HG02870 (cell line): ENCODE results near the gene CFH.
"Not testable (repeated sequence)": the region's sequence is repeated elsewhere in the genome, so short reads cannot be mapped to it uniquely, and the experiment has no call there.

Source experiments
- ATAC-seq: cut with Tn5 transposase; IDR thresholded peaks from one replicate; pipeline ENCODE4 v1.9.1; 2021; ENCODE audit warnings: mild to moderate bottlenecking, moderate library complexity; ENCODE audit not compliant: unreplicated experiment

The CFH gene

GRCh38 chr1:196661345-196661744 is 9.5 kb downstream of the CFH start:
- ATAC-seq, result no peak

GRCh38 chr1:196667131-196667530 is 15.3 kb downstream of the CFH start:
- no peak for ATAC-seq

- no peak for ATAC-seq
Observed at GRCh38 chr1:196669051-196669450, 17.2 kb downstream of the CFH start.

- no peak for ATAC-seq
Observed at GRCh38 chr1:196669693-196670092, 17.9 kb downstream of the CFH start.

DNA sequence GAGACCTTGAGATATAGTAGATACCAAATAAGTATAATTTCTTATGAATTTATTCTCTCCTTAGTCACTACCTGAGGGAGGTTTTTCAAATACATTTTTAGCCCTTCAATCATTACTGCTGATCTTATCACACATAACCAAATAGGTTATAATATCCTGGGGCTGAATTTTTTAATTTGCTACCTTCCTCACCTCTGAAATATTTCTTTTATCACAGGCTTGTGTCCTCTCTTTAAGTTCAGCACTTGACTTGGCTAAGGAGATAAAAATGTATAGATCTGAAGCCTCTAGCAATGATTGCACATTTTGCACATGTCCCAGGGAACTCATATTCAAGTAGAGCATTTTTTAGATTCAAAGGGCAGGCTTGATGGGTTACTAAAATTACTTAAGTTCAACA is 23.1 kb downstream of the CFH start:
- no peak for ATAC-seq

DNA sequence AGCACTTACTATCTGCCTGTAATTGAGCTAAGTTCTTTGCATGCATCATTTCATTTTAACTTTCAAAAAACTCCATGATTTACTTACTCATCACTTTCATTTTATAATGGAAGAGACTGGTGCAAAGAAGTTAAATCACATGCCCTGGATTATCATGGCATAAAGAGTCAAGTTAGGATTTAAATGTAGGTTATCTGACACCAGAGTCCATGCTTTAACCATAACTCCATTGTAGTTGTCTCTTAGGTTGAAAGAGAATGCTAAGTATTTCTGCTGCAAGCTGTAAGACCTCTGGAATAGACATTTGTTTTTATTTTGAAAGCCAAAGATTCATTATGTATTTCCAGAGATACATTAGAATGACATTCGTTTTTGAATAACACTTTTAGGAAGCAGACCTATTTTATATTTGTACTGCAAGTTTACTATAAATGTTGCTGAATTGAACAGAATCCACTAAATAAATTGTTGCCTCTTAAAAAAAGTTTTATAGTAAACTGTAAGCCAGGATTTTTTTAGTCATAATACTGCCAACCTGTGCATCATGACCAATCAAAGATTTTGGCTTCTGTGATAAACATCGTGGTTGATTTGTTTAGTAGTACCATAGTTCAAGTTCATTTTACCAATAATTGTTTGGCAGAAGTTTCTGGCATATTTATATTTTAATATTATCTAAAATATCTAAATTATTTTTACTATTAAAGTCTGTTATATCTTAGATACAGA is 26.1 kb downstream of the CFH start:
- ATAC-seq, result no peak

- no peak for ATAC-seq
Observed at GRCh38 chr1:196678510-196678884, 26.7 kb downstream of the CFH start.

DNA sequence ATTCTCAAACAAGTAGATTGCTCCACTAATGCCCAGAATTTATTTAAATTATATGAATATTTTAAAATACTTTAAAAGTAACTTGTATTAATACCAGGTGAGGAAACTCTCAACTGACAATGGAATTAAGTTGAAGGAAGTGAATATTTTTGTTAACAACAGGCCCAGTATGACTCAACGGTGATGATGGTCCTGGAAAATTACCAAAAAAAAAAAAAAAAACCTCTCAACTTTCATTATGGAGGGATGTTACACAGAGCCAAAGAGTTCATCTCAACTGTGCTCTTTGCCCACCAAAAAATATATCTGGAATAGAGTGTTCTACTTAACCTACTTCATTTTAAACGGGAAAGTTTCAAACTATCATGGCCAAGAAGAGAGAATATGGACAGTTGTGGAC is 28.3 kb downstream of the CFH start:
- ATAC-seq, result no peak

GRCh38 chr1:196684476-196684875 is 32.6 kb downstream of the CFH start:
- ATAC-seq, result no peak

DNA sequence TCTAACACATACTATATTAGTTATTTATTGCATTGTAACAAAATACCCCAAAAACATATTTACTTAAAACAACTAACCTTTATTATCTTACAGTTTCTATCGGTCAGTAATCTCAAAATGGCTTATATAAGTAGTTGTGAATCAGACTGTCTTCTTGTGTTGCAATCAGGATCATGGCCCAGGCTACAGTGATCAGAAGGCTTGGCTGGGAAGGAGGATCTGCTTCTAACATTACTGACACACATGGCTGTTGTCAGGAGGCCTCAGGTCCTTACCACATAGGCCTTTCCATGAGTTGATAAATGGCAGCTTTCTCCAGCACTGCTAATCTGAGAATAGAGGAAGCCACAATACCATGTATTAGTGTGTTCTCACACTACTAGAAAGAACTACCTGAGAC is 33.7 kb downstream of the CFH start:
- ATAC-seq, result no peak

DNA sequence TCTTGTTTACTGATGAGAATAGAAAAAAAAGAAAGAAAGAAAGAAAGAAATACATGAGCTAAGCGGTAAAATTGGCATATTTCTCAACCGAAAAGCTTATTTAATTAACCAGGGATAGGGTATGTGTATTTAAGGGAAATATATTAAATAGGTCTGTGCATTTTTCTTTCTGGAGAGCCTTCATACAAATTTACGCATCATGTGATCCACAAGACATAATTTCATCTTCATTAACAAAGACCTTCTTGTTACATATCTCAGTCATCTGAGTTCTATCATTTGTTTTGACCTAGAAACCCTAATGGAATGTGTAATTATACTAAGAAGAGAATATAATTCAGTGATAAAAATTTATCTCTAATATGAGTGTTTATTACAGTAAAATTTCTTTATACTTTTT is 37.2 kb downstream of the CFH start:
- no peak for ATAC-seq

GRCh38 chr1:196690582-196690981 is 38.7 kb downstream of the CFH start:
- no peak for ATAC-seq

GRCh38 chr1:196698993-196699392 is 47.1 kb downstream of the CFH start:
- ATAC-seq, result no peak

GRCh38 chr1:196701144-196701543 is 49.3 kb downstream of the CFH start:
- no peak for ATAC-seq

DNA sequence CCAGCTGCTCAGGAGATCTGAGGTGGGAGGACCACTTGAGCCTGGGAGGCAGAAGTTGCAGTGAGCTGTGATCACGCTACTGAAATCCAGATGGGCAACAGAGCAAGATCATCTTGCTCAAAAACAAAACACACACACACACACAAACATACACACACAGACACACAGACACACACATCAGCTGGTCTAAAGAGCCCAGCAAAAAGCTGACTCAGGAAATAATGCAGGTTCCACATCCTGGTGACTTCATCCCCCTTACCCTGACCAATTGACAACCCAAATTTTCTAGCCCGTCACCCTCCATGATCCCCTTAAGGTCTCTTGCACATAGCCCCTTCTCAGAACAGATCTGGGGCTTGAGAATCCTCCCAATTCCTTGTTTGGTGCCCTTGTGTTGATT is 58.0 kb downstream of the CFH start:
- ATAC-seq, result not testable (repeated sequence)

DNA sequence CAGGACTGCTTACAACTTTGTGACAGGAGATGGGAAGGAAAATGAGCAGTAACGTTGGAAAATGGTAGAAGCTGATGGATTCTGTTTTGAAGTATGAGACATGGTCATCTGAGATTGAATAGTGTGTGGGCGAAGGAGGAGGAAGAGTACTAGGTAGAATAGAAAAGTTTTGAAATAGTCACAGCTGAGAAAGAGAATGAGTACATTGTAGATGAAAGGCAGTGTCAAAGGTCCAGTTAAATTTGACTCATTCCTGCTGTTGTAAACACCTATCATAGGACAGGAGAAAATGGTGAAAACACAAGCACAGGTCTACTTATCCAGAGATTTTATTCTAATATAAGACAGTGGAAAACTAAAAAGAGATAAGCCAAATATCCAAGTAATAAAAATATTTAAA is 66.0 kb downstream of the CFH start:
- no peak for ATAC-seq

- ATAC-seq, result peak; percentile 99
Observed at GRCh38 chr1:196723325-196724185, 71.7 kb downstream of the CFH start.

- ATAC-seq, result no peak
Observed at GRCh38 chr1:196732526-196732925, 80.7 kb downstream of the CFH start.

GRCh38 chr1:196733091-196733970 is 81.5 kb downstream of the CFH start:
- ATAC-seq, result no peak

DNA sequence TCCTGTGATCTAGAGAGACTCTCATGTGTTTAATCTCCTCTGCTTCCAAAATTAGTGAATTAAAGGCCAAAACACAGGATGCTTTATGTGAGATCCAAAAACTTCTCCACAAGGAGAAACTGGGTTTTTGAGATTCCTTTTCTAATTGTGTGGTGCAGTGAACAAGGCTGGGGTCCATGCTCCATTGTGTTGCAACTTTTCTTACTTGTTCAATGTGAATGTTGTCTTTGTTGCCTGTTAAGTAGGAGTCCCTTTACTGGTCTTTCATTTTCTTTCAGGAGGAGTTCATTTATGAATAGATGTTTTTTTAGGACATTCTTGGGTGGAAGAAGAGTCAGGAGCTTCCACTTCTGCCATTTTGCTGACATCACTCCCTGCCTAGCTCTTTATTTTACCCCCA is 82.2 kb downstream of the CFH start:
- no peak for ATAC-seq

DNA sequence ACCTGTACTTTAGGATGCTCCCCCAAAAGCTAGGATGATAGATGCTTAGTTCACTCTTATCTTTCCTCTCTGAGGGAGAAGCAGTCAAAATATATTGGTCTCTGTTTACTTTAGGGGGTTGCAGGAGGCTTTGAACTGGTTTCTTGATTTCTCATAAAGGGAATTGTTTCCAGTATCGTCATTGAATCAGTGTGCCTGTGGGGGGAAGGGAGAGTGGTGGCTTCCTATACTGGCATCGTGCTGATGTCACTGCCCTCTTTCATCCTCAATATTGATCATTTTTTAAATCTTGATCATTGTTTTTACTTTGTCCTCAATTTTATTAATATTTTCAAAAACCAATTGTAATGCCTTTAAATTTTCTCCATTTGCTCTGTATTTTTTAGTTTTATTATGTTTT is 82.6 kb downstream of the CFH start:
- no peak for ATAC-seq
